Osteoblast (primary cell): ENCODE results near the gene DCDC2C. TPM values are rescaled to one million over a fixed set of nuclear protein-coding genes. Genes with fewer than 3 reads are reported as not detected.

Source experiments
- DNase-seq: peaks from one replicate; pipeline ENCODE4 v3.0.0; 2011; ENCODE audit warnings: low spot score, mixed read lengths; ENCODE audit not compliant: insufficient read length; ENCODE audit errors: missing footprints
- H2AFZ ChIP-seq: 2 replicates; pipeline ENCODE4 v1.6.0; 2011; ENCODE audit warnings: mild to moderate bottlenecking, low read length
- H3K27ac ChIP-seq: 2 replicates; pipeline ENCODE4 v1.5.1; 2011; ENCODE audit warnings: mild to moderate bottlenecking, low read depth, low read length, moderate library complexity
- H3K27me3 ChIP-seq: 2 replicates; pipeline ENCODE4 v1.6.0; 2012; ENCODE audit warnings: mild to moderate bottlenecking, control low read depth, inconsistent platforms, low read length, moderate library complexity; ENCODE audit not compliant: insufficient read depth
- H3K36me3 ChIP-seq: 2 replicates; pipeline ENCODE4 v1.5.1; 2011; ENCODE audit warnings: mild to moderate bottlenecking, low read length, control low read depth, moderate library complexity; ENCODE audit not compliant: insufficient read depth
- H3K4me1 ChIP-seq: 2 replicates; pipeline ENCODE4 v1.5.1; 2011; ENCODE audit warnings: mild to moderate bottlenecking, low read length, control low read depth, moderate library complexity; ENCODE audit not compliant: insufficient read depth
- H3K4me2 ChIP-seq: 2 replicates; pipeline ENCODE4 v1.6.0; 2011; ENCODE audit warnings: mild to moderate bottlenecking, low read length; ENCODE audit not compliant: insufficient read depth
- H3K4me3 ChIP-seq: fragments of 200-600 bp; sonication (generic); 3 replicates; pipeline ENCODE4 v1.5.1; 2012; ENCODE audit warnings: mild to moderate bottlenecking, low read length, inconsistent platforms; ENCODE audit not compliant: insufficient read depth
- H3K79me2 ChIP-seq: 2 replicates; pipeline ENCODE4 v1.6.0; 2012; ENCODE audit warnings: mild to moderate bottlenecking, low read length, control low read depth, inconsistent platforms; ENCODE audit not compliant: insufficient read depth
- H3K9me3 ChIP-seq: 2 replicates; pipeline ENCODE4 v1.5.1; 2011; ENCODE audit warnings: low read depth, low read length, control low read depth
- H4K20me1 ChIP-seq: 2 replicates; pipeline ENCODE4 v1.6.0; 2012; ENCODE audit warnings: mild to moderate bottlenecking, low read length, control low read depth; ENCODE audit not compliant: insufficient read depth
- total RNA-seq: library from RNA; depleted of rRNA; stranded (reverse); fragments of >200 nt; gene quantifications from 2 replicates; pipeline ENCODE4 v1.2.3, GENCODE V29; 2012
- TF ChIP-seq, protein P1 (sequence below): IDR thresholded peaks from 2 replicates; pipeline ENCODE4 v1.5.1; 2011; ENCODE audit warnings: mild to moderate bottlenecking, low read depth, low read length, moderate library complexity; ENCODE audit errors: extremely low read depth

Gene DCDC2C
- total RNA-seq, 1 donor, result not detected

GRCh38 chr2:3743951-3744555 lies 40.7 kb downstream of the DCDC2C start:
- Histone ChIP-seq H3K4me2 (no peak overlapping the region), H3K4me1 (no peaks in the 10 kb centered on the region), H3K4me3 (no peak overlapping the region), H3K27me3 (no peaks in the 10 kb centered on the region), H2AFZ (no peak overlapping the region), H4K20me1 (no peaks in the 10 kb centered on the region), H3K79me2 (no peaks in the 10 kb centered on the region), H3K36me3 (no peaks in the 10 kb centered on the region), H3K9me3 (no peaks in the 10 kb centered on the region), H3K27ac (no peak overlapping the region)
- TF ChIP-seq, protein P1, sequence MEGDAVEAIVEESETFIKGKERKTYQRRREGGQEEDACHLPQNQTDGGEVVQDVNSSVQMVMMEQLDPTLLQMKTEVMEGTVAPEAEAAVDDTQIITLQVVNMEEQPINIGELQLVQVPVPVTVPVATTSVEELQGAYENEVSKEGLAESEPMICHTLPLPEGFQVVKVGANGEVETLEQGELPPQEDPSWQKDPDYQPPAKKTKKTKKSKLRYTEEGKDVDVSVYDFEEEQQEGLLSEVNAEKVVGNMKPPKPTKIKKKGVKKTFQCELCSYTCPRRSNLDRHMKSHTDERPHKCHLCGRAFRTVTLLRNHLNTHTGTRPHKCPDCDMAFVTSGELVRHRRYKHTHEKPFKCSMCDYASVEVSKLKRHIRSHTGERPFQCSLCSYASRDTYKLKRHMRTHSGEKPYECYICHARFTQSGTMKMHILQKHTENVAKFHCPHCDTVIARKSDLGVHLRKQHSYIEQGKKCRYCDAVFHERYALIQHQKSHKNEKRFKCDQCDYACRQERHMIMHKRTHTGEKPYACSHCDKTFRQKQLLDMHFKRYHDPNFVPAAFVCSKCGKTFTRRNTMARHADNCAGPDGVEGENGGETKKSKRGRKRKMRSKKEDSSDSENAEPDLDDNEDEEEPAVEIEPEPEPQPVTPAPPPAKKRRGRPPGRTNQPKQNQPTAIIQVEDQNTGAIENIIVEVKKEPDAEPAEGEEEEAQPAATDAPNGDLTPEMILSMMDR, result no peak
- DNase-seq, result no peak

- DNase-seq, result no peak
- Histone ChIP-seq H3K27me3 (no peaks in the 10 kb centered on the region), H3K27ac (no peak overlapping the region), H3K79me2 (no peaks in the 10 kb centered on the region), H3K4me2 (no peak overlapping the region), H3K9me3 (no peaks in the 10 kb centered on the region), H2AFZ (no peak overlapping the region), H3K4me1 (no peaks in the 10 kb centered on the region), H3K4me3 (no peak overlapping the region), H3K36me3 (no peaks in the 10 kb centered on the region), H4K20me1 (no peaks in the 10 kb centered on the region)
- TF ChIP-seq, protein P1, result no peak
Measured at GRCh38 chr2:3745920-3746319, 42.5 kb downstream of the DCDC2C start.

- H3K4me1 ChIP-seq, result no peaks in the 10 kb centered on the region
- H3K4me3 ChIP-seq, result no peak overlapping the region
- H2AFZ ChIP-seq, result no peak overlapping the region
- H3K79me2 ChIP-seq, result no peaks in the 10 kb centered on the region
- no peak overlapping the region for H3K27ac ChIP-seq
- no peaks in the 10 kb centered on the region for H3K36me3 ChIP-seq
- H3K27me3 ChIP-seq, result no peaks in the 10 kb centered on the region
- H3K9me3 ChIP-seq, result no peaks in the 10 kb centered on the region
- DNase-seq, result no peak
- H4K20me1 ChIP-seq, result no peaks in the 10 kb centered on the region
- no peak overlapping the region for H3K4me2 ChIP-seq
- TF ChIP-seq, protein P1, result no peak
Measured at GRCh38 chr2:3747032-3747654, 43.8 kb downstream of the DCDC2C start.

DNA sequence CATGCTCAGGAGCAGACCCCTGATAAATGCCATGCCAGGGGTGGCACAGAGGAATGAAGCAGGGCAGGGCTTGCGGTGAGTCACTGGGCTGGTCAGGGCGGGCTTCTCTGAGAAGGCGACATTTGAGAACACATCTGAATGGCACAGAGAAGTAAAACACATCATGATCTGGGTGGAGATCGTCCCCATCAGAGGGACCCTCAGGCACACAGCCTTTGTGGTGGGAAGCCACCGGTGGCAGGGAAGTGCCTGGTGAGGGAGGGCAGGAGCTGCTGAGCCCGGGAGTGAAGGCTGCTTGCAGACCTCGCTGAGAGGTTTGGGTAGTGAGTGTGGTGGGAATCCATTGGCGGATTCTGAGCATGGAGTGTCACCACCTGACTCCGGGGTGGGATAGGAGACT lies 44.5 kb downstream of the DCDC2C start:
- Histone ChIP-seq H3K4me1 (no peaks in the 10 kb centered on the region), H3K9me3 (no peaks in the 10 kb centered on the region), H3K27ac (no peak overlapping the region), H3K27me3 (no peaks in the 10 kb centered on the region), H4K20me1 (no peaks in the 10 kb centered on the region), H3K36me3 (no peaks in the 10 kb centered on the region), H3K4me2 (no peak overlapping the region), H3K4me3 (no peak overlapping the region), H2AFZ (no peak overlapping the region), H3K79me2 (no peaks in the 10 kb centered on the region)
- TF ChIP-seq, protein P1, result no peak
- no peak for DNase-seq
